ENCODE data around the gene CASP1. TPM values are rescaled to one million over a fixed set of nuclear protein-coding genes. Genes with fewer than 3 reads are reported as not detected.

The CASP1 gene
- total and polyA plus RNA-seq, 10 of the 15 experiments (the other 5 are each of a cell fraction or from before 2014, with no cell fraction given) = 9.0 to 39.7 (median 17.6) TPM

DNA sequence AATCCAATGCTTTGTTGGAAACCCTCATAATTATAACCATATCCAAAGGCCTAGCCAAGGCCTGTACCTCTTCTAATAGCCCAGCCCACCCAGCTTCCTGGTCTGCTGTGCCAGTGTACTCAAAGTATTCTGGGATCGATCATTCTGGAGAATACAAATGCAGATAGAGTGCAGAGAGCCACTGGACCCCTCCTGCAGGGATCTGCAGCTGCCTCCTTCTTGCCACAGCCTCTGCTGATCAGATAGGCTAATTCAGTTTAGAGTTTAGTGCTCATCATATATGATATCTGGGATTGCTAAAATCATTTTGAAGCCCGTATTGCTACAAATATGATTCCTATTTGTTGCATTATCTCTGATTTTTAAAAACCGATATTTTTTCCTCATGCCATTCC, 29.5 kb downstream of the CASP1 start:
- Histone ChIP-seq H3K36me3 (ENCODE audit: control insufficient read depth in 2 of 2, insufficient read depth in 2 of 2, low read length in 1 of 2) (no peaks in the 10 kb centered on the region), H3K79me2 (ENCODE audit: control insufficient read depth, insufficient read depth, low read length) (no peaks in the 10 kb centered on the region), H3K4me3 (no peak overlapping the region), H3K27me3 (replicated peaks in 1 of 2; ENCODE audit: control insufficient read depth in 2 of 2, insufficient read depth in 2 of 2, low read length in 1 of 2) (no peaks in the 10 kb centered on the region), H3K4me1 (ENCODE audit: control insufficient read depth, insufficient read depth, low read length) (no peaks in the 10 kb centered on the region), H3K27ac (ENCODE audit: control insufficient read depth, insufficient read depth) (no peak overlapping the region), H4K20me1 (ENCODE audit: control insufficient read depth, insufficient read depth) (no peaks in the 10 kb centered on the region), H3K9me3 (replicated peaks; ENCODE audit: control insufficient read depth, insufficient read depth, low read length) (no peaks in the 10 kb centered on the region), H2AFZ (ENCODE audit: control insufficient read depth, low read depth, low read length) (no peak overlapping the region), H3K9ac (ENCODE audit: control insufficient read depth, insufficient read depth, low read length) (no peak overlapping the region), H3K4me2 (ENCODE audit: control insufficient read depth, insufficient read depth) (no peak overlapping the region)
- SMC1A ChIA-PET (ENCODE audit: uncharacterized antibody, unreplicated experiment) = interaction anchor here (1.0 kb wide), 1 partner anchor 11 kb away, joined by 3 read pairs; no protein-coding TSS in a partner anchor
- 41% methylated on average over 3 of the region's 3 CpGs for WGBS (ENCODE audit: insufficient coverage, insufficient replicate concordance, low lambda C conversion rate, missing lambda C conversion rate)
- RAD21 ChIA-PET (ENCODE audit: unreplicated experiment) = no interaction called here
- TF ChIP-seq ZSCAN29 (IDR thresholded peaks at IDR 0.05) (no peak), ZNF24 (IDR thresholded peaks at IDR 0.05) (no peak), ASH2L (IDR thresholded peaks at IDR 0.05; ENCODE audit: borderline replicate concordance, low read depth) (no peak), IKZF1 (conservative IDR thresholded peaks at IDR 0.05) (no peak), LARP7 (IDR thresholded peaks at IDR 0.05) (no peak), MXI1 (IDR thresholded peaks at IDR 0.05; ENCODE audit: low read depth, low read length) (no peak), NFYB (IDR thresholded peaks at IDR 0.05; ENCODE audit: insufficient read depth, low read depth, low read length) (no peak), ZNF274 (IDR thresholded peaks at IDR 0.05; ENCODE audit: insufficient read depth, insufficient read length) (no peak), SIN3A (IDR thresholded peaks at IDR 0.05; ENCODE audit: low read depth, low read length) (no peak), WRNIP1 (IDR thresholded peaks at IDR 0.05; ENCODE audit: borderline replicate concordance, low read depth, low read length) (no peak), RFX5 (IDR thresholded peaks at IDR 0.05; ENCODE audit: low read depth, low read length) (no peak), STAT3 (IDR thresholded peaks at IDR 0.05; ENCODE audit: low read depth, low read length) (no peak), YBX1 (IDR thresholded peaks at IDR 0.05) (no peak), ZNF217 (IDR thresholded peaks at IDR 0.05) (no peak), HDAC2 (IDR thresholded peaks at IDR 0.05) (no peak), BACH1 (IDR thresholded peaks at IDR 0.05; ENCODE audit: borderline replicate concordance) (no peak)
- TF ChIP-seq, protein P1, sequence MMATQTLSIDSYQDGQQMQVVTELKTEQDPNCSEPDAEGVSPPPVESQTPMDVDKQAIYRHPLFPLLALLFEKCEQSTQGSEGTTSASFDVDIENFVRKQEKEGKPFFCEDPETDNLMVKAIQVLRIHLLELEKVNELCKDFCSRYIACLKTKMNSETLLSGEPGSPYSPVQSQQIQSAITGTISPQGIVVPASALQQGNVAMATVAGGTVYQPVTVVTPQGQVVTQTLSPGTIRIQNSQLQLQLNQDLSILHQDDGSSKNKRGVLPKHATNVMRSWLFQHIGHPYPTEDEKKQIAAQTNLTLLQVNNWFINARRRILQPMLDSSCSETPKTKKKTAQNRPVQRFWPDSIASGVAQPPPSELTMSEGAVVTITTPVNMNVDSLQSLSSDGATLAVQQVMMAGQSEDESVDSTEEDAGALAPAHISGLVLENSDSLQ (IDR thresholded peaks at IDR 0.05) = no peak
- TF ChIP-seq, protein P2, sequence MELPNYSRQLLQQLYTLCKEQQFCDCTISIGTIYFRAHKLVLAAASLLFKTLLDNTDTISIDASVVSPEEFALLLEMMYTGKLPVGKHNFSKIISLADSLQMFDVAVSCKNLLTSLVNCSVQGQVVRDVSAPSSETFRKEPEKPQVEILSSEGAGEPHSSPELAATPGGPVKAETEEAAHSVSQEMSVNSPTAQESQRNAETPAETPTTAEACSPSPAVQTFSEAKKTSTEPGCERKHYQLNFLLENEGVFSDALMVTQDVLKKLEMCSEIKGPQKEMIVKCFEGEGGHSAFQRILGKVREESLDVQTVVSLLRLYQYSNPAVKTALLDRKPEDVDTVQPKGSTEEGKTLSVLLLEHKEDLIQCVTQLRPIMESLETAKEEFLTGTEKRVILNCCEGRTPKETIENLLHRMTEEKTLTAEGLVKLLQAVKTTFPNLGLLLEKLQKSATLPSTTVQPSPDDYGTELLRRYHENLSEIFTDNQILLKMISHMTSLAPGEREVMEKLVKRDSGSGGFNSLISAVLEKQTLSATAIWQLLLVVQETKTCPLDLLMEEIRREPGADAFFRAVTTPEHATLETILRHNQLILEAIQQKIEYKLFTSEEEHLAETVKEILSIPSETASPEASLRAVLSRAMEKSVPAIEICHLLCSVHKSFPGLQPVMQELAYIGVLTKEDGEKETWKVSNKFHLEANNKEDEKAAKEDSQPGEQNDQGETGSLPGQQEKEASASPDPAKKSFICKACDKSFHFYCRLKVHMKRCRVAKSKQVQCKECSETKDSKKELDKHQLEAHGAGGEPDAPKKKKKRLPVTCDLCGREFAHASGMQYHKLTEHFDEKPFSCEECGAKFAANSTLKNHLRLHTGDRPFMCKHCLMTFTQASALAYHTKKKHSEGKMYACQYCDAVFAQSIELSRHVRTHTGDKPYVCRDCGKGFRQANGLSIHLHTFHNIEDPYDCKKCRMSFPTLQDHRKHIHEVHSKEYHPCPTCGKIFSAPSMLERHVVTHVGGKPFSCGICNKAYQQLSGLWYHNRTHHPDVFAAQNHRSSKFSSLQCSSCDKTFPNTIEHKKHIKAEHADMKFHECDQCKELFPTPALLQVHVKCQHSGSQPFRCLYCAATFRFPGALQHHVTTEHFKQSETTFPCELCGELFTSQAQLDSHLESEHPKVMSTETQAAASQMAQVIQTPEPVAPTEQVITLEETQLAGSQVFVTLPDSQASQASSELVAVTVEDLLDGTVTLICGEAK (IDR thresholded peaks at IDR 0.05; ENCODE audit: borderline replicate concordance) = no peak
- intact Hi-C loops (cut with micrococcal nuclease; ENCODE audit: unreplicated experiment) = no loop called here
- no peak for FAIRE-seq
- POLR2A ChIA-PET = no interaction called here
- no TSS peak for BruUV-seq (replicated peaks)
- no peak for DNase-seq (ENCODE audit: low read depth, low spot score)
- in situ Hi-C loops (cut with MboI) = loop anchor here (10.0 kb wide), 1 partner anchor 391 kb away; no protein-coding TSS in a partner anchor
- CTCF ChIA-PET = interaction anchor here (0.6 kb wide), 1 partner anchor 194 kb away, joined by 4 read pairs; no protein-coding TSS in a partner anchor
- ATAC-seq = no peak
